ENCODE data around the gene KCNIP1. TPM values are rescaled to one million over a fixed set of nuclear protein-coding genes. Genes with fewer than 3 reads are reported as not detected.

KCNIP1 gene
- polyA plus RNA-seq, 3 donors, result not detected

DNA sequence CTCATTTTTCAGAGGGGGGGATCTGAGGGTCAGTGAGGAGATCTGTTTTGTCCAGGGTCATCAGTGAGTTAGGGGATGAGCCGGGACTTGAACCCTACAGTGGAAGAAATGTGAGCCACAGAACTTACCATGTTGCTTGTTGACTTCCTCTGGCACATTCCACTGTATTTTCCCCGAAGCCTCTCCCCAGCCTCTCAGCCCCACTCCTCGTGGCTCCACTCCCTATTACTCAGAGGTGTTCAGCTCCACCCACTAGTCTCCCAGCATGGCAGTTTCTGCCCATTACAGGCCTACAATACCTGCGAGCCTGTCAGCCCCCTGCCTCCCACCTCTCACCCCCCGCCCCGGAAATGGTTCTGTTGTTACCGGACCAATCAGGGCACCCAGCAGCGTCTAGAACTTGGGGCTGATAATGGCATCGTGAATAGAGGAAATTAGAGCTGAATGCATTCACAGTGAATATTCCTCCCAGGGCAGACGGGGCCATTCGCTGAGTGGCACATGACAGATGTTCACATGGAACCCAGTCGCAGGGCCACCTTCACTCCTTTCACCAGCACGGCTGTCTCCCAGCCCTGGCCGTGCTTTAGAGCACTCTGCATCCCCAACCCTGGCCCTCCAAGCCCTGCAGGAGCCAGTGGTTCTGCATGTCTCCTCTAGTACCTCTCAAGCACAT, 81.6 kb downstream of the KCNIP1 start:
- Mint-ChIP-seq H3K36me3 (no peaks in the 10 kb centered on the region), H3K27me3 (ENCODE audit: low read depth in 3 of 3) (peaks cover 2 to 10% (median 9%) of the 10 kb centered on the region in 3 donors), H3K9me3 (peaks cover 0 to 6% (median 0%) of the 10 kb centered on the region in 7 donors), H3K4me1 (no peaks in the 10 kb centered on the region), H3K27ac (no peak overlapping the region), H3K4me3 (no peak overlapping the region)
- intact Hi-C loops (cut with micrococcal nuclease), result no loop called here
- no peak overlapping the region for H2AFZ ChIP-seq (ENCODE audit: insufficient read depth, low read depth, low read length, poor library complexity, severe bottlenecking)
- H3K27me3 ChIP-seq (ENCODE audit: control insufficient read depth in 2 of 2, insufficient read depth in 2 of 2, low read length in 2 of 2), result peaks cover 0 to 4% of the 10 kb centered on the region in 2 donors
- no peak overlapping the region for H3K9ac ChIP-seq (ENCODE audit: insufficient read depth, low read length, poor library complexity, severe bottlenecking)
- no peaks in the 10 kb centered on the region for H4K20me1 ChIP-seq (ENCODE audit: insufficient read depth, low read length)
- H3K27ac ChIP-seq (ENCODE audit: low read depth in 1 of 2, low read length in 2 of 2), result no peak overlapping the region
- no peaks in the 10 kb centered on the region for H3K79me2 ChIP-seq (ENCODE audit: insufficient read depth, low read length)
- DNase-seq, result no peak
- H3K4me1 ChIP-seq (ENCODE audit: control insufficient read depth in 1 of 2, insufficient read depth in 2 of 2, low read length in 2 of 2), result no peaks in the 10 kb centered on the region
- H3K9me3 ChIP-seq (replicated peaks in 1 of 2; ENCODE audit: control insufficient read depth in 1 of 2, insufficient read depth in 1 of 2, low read length in 2 of 2), result no peaks in the 10 kb centered on the region
- TF ChIP-seq, protein P1, sequence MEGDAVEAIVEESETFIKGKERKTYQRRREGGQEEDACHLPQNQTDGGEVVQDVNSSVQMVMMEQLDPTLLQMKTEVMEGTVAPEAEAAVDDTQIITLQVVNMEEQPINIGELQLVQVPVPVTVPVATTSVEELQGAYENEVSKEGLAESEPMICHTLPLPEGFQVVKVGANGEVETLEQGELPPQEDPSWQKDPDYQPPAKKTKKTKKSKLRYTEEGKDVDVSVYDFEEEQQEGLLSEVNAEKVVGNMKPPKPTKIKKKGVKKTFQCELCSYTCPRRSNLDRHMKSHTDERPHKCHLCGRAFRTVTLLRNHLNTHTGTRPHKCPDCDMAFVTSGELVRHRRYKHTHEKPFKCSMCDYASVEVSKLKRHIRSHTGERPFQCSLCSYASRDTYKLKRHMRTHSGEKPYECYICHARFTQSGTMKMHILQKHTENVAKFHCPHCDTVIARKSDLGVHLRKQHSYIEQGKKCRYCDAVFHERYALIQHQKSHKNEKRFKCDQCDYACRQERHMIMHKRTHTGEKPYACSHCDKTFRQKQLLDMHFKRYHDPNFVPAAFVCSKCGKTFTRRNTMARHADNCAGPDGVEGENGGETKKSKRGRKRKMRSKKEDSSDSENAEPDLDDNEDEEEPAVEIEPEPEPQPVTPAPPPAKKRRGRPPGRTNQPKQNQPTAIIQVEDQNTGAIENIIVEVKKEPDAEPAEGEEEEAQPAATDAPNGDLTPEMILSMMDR (IDR thresholded peaks at IDR 0.05), result no peak
- WGBS (ENCODE audit: insufficient coverage), result 91% methylated on average over 9 of the region's 14 CpGs
- H3K4me3 ChIP-seq (replicated peaks in 1 of 3; ENCODE audit: low read depth in 2 of 3, low read length in 3 of 3), result no peak overlapping the region
- H3K4me2 ChIP-seq (replicated peaks; ENCODE audit: extremely low read depth, low read length, poor library complexity, severe bottlenecking), result no peak overlapping the region
- no peaks in the 10 kb centered on the region for H3K36me3 ChIP-seq (replicated peaks in 1 of 2; ENCODE audit: control insufficient read depth in 1 of 2, insufficient read depth in 2 of 2, low read length in 2 of 2)

- TF ChIP-seq, protein P1 (IDR thresholded peaks at IDR 0.05), result no peak
- no peak overlapping the region for H3K4me3 Mint-ChIP-seq
- Histone ChIP-seq H3K27ac (ENCODE audit: low read depth in 1 of 2, low read length in 2 of 2) (no peak overlapping the region), H3K4me2 (replicated peaks; ENCODE audit: extremely low read depth, low read length, poor library complexity, severe bottlenecking) (no peak overlapping the region), H2AFZ (ENCODE audit: insufficient read depth, low read depth, low read length, poor library complexity, severe bottlenecking) (no peak overlapping the region), H3K9me3 (replicated peaks in 1 of 2; ENCODE audit: control insufficient read depth in 1 of 2, insufficient read depth in 1 of 2, low read length in 2 of 2) (no peaks in the 10 kb centered on the region), H3K9ac (ENCODE audit: insufficient read depth, low read length, poor library complexity, severe bottlenecking) (no peak overlapping the region), H3K4me1 (ENCODE audit: control insufficient read depth in 1 of 2, insufficient read depth in 2 of 2, low read length in 2 of 2) (no peaks in the 10 kb centered on the region), H3K27me3 (ENCODE audit: control insufficient read depth in 2 of 2, insufficient read depth in 2 of 2, low read length in 2 of 2) (no peaks in the 10 kb centered on the region), H3K36me3 (replicated peaks in 1 of 2; ENCODE audit: control insufficient read depth in 1 of 2, insufficient read depth in 2 of 2, low read length in 2 of 2) (no peaks in the 10 kb centered on the region), H3K4me3 (replicated peaks in 1 of 3; ENCODE audit: low read depth in 2 of 3, low read length in 3 of 3) (no peak overlapping the region), H4K20me1 (ENCODE audit: insufficient read depth, low read length) (no peaks in the 10 kb centered on the region), H3K79me2 (ENCODE audit: insufficient read depth, low read length) (no peaks in the 10 kb centered on the region)
- peaks cover 0 to 4% (median 0%) of the 10 kb centered on the region in 7 donors for H3K9me3 Mint-ChIP-seq
- no peaks in the 10 kb centered on the region for H3K4me1 Mint-ChIP-seq
- peaks cover 2 to 12% (median 7%) of the 10 kb centered on the region in 3 donors for H3K27me3 Mint-ChIP-seq (ENCODE audit: low read depth in 3 of 3)
- DNase-seq, result no peak
- H3K27ac Mint-ChIP-seq, result no peak overlapping the region
- intact Hi-C loops (cut with micrococcal nuclease), result no loop called here
- H3K36me3 Mint-ChIP-seq, result no peaks in the 10 kb centered on the region
- 50% methylated on average over 2 of the region's 2 CpGs for WGBS (ENCODE audit: insufficient coverage)
These were observed 84.0 kb downstream of the KCNIP1 start for GRCh38 chr5:170587808-170588207.
